Measurements from ENCODE around the gene LRRC4B. TPM values are rescaled to one million over a fixed set of nuclear protein-coding genes. Genes with fewer than 3 reads are reported as not detected.

LRRC4B gene
- total and polyA plus RNA-seq, 2 donors (not counting 1 experiment from before 2014, with no cell fraction given): 0.02 to 0.17 TPM

- no peaks in the 10 kb centered on the region for H3K27me3 ChIP-seq (ENCODE audit: control insufficient read depth, insufficient read depth, low read length)
- H3K4me1 ChIP-seq (ENCODE audit: control insufficient read depth, extremely low read depth, insufficient read depth, low read length): peaks cover 2% of the 10 kb centered on the region
- DNase-seq (ENCODE audit: low read depth in 2 of 2): peak; percentile 99 to 100
- no peaks in the 10 kb centered on the region for H3K36me3 ChIP-seq (ENCODE audit: control insufficient read depth, insufficient read depth, low read length)
- peak within 1 kb of the TSS; percentile 67 for H2AFZ ChIP-seq (ENCODE audit: low read length)
- peak within 1 kb of the TSS; percentile 81 for H3K9ac ChIP-seq (ENCODE audit: insufficient read depth, low read length)
- H3K4me2 ChIP-seq (ENCODE audit: extremely low read depth, insufficient read depth, low read length): peak within 1 kb of the TSS; percentile 95
- peaks cover 6% of the 10 kb centered on the region for H3K79me2 ChIP-seq (ENCODE audit: control insufficient read depth, insufficient read depth, low read length)
- TF ChIP-seq EZH2 (IDR thresholded peaks at IDR 0.05; ENCODE audit: low read length, missing control alignments): no peak
- no peak for TF ChIP-seq CTCF (conservative IDR thresholded peaks at IDR 0.05 in 1 of 2, IDR thresholded peaks at IDR 0.05 in 1 of 2; ENCODE audit: low read depth in 1 of 2, low read length in 2 of 2)
- H4K20me1 ChIP-seq (ENCODE audit: control insufficient read depth, extremely low read depth, insufficient read depth, low read length): no peaks in the 10 kb centered on the region
- peak within 1 kb of the TSS; percentile 92 for H3K27ac ChIP-seq (ENCODE audit: insufficient read depth, low read length)
- H3K9me3 ChIP-seq (ENCODE audit: control insufficient read depth, insufficient read depth, low read depth, low read length): no peaks in the 10 kb centered on the region
- H3K4me3 ChIP-seq (replicated peaks in 1 of 4; ENCODE audit: control extremely low read depth in 1 of 4, insufficient read depth in 1 of 4, low read depth in 3 of 4, low read length in 4 of 4): peak within 1 kb of the TSS; percentile 86 to 97 (median 92)
Measured at GRCh38 chr19:50511069-50511822, 57.0 kb downstream of the LRRC4B start, which contains the start of gene JOSD2. JOSD2 (minus strand) TSS chr19:50511191; CDS start chr19:50510431, 760 bp downstream.

GRCh38 chr19:50510700-50511068 lies 57.6 kb downstream of the LRRC4B start:
- Histone ChIP-seq H3K27ac (ENCODE audit: insufficient read depth, low read length) (peak overlapping the region; percentile 92), H3K9ac (ENCODE audit: insufficient read depth, low read length) (peak overlapping the region; percentile 81), H3K27me3 (ENCODE audit: control insufficient read depth, insufficient read depth, low read length) (no peaks in the 10 kb centered on the region), H2AFZ (ENCODE audit: low read length) (peak overlapping the region; percentile 43), H3K36me3 (ENCODE audit: control insufficient read depth, insufficient read depth, low read length) (no peaks in the 10 kb centered on the region), H3K4me1 (ENCODE audit: control insufficient read depth, extremely low read depth, insufficient read depth, low read length) (peaks cover 2% of the 10 kb centered on the region), H3K4me2 (ENCODE audit: extremely low read depth, insufficient read depth, low read length) (peak overlapping the region; percentile 95), H3K9me3 (ENCODE audit: control insufficient read depth, insufficient read depth, low read depth, low read length) (no peaks in the 10 kb centered on the region), H4K20me1 (ENCODE audit: control insufficient read depth, extremely low read depth, insufficient read depth, low read length) (no peaks in the 10 kb centered on the region), H3K79me2 (ENCODE audit: control insufficient read depth, insufficient read depth, low read length) (peaks cover 6% of the 10 kb centered on the region), H3K4me3 (replicated peaks in 1 of 4; ENCODE audit: control extremely low read depth in 1 of 4, insufficient read depth in 1 of 4, low read depth in 3 of 4, low read length in 4 of 4) (peak overlapping the region; percentile 86 to 97 (median 92))
- TF ChIP-seq EZH2 (IDR thresholded peaks at IDR 0.05; ENCODE audit: low read length, missing control alignments) (no peak), CTCF (conservative IDR thresholded peaks at IDR 0.05 in 1 of 2, IDR thresholded peaks at IDR 0.05 in 1 of 2; ENCODE audit: low read depth in 1 of 2, low read length in 2 of 2) (no peak)
- DNase-seq (ENCODE audit: low read depth in 2 of 2): peak in 1 of 2 donors; percentile 5

- Histone ChIP-seq H3K9ac (ENCODE audit: insufficient read depth, low read length) (peak overlapping the region; percentile 81), H3K36me3 (ENCODE audit: control insufficient read depth, insufficient read depth, low read length) (no peaks in the 10 kb centered on the region), H2AFZ (ENCODE audit: low read length) (peak overlapping the region; percentile 43), H3K4me2 (ENCODE audit: extremely low read depth, insufficient read depth, low read length) (peak overlapping the region; percentile 95), H4K20me1 (ENCODE audit: control insufficient read depth, extremely low read depth, insufficient read depth, low read length) (no peaks in the 10 kb centered on the region), H3K4me1 (ENCODE audit: control insufficient read depth, extremely low read depth, insufficient read depth, low read length) (peaks cover 2% of the 10 kb centered on the region), H3K4me3 (replicated peaks in 1 of 4; ENCODE audit: control extremely low read depth in 1 of 4, insufficient read depth in 1 of 4, low read depth in 3 of 4, low read length in 4 of 4) (peak overlapping the region; percentile 86 to 97 (median 92)), H3K27ac (ENCODE audit: insufficient read depth, low read length) (peak overlapping the region; percentile 92), H3K9me3 (ENCODE audit: control insufficient read depth, insufficient read depth, low read depth, low read length) (no peaks in the 10 kb centered on the region), H3K79me2 (ENCODE audit: control insufficient read depth, insufficient read depth, low read length) (peaks cover 6% of the 10 kb centered on the region), H3K27me3 (ENCODE audit: control insufficient read depth, insufficient read depth, low read length) (no peaks in the 10 kb centered on the region)
- DNase-seq (ENCODE audit: low read depth in 2 of 2): peak in 1 of 2 donors; percentile 10
- TF ChIP-seq CTCF (conservative IDR thresholded peaks at IDR 0.05 in 1 of 2, IDR thresholded peaks at IDR 0.05 in 1 of 2; ENCODE audit: low read depth in 1 of 2, low read length in 2 of 2) (no peak), EZH2 (IDR thresholded peaks at IDR 0.05; ENCODE audit: low read length, missing control alignments) (no peak)
Measured at GRCh38 chr19:50510121-50510670, 58.0 kb downstream of the LRRC4B start.

Measured in fibroblast of lung (primary cell).